ENCODE measurements around the gene ZSWIM8.

GRCh38 chr10:73793456-73793855 lies 8.1 kb downstream of the ZSWIM8 start:
- TF ChIP-seq RAD21 (IDR thresholded peaks at IDR 0.05; ENCODE audit: low read depth), result no peak
- TF ChIP-seq TAF1 (IDR thresholded peaks at IDR 0.05; ENCODE audit: low read depth), result no peak
- TF ChIP-seq EP300 (IDR thresholded peaks at IDR 0.05; ENCODE audit: borderline replicate concordance), result no peak
- TF ChIP-seq ZBTB7A (IDR thresholded peaks at IDR 0.05; ENCODE audit: low read depth), result no peak
